SK-N-MC (cell line): ENCODE results near the gene SBNO2.

ENCODE experiments used
- EZH2 ChIP-seq: fragments of 200-600 bp; sonication (generic); IDR thresholded peaks from one replicate; pipeline ENCODE4 v1.6.1; 2017; ENCODE audit warnings: antibody characterized with exemption
- FOXP2 ChIP-seq: optimal IDR thresholded peaks from 2 replicates; pipeline ENCODE3; 2011; ENCODE audit warnings: mild to moderate bottlenecking, moderate library complexity; ENCODE audit not compliant: insufficient read depth; ENCODE audit errors: extremely low read length, control extremely low read depth
- POLR2AphosphoS5 ChIP-seq: IDR thresholded peaks from 2 replicates; pipeline ENCODE4 v1.6.1; 2012; ENCODE audit warnings: mild to moderate bottlenecking, low read depth, low read length, borderline replicate concordance

DNA sequence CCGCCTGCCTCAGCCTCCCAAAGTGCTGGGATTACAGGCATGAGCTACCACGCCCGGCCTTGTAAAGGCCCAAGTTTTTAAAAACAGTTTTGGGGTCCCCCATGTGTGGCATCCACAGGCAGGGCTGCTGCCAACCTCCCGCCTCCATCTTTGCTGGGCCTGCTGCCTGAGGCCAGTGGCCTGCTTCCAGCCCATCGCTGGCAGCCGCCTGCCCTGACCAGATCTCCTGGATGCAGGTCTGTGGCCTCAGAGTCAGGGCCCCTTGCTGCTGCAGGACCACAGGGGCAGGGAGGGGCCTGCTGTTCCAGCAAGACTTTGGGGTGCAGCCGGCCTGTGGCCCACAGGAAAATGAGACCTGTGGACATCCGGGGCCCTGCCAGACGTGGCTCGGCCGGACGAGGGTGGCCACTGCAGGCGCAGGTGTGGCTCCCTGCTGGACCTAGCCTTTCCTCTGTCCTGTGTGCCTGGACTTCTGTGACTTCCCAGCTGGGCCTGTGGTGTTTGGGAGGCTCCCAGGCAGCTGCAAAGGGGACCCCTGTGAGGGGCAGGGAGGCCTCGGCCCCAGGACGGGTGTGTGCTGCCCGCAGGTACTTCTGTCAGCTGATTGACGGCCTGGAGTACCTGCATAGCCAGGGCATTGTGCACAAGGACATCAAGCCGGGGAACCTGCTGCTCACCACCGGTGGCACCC lies 45.9 kb upstream of the SBNO2 start:
- TF ChIP-seq EZH2: no peak
- no peak for TF ChIP-seq POLR2AphosphoS5
- TF ChIP-seq FOXP2: no peak
